ENCODE data around the gene CHCHD10.
A peak's percentile ranks its signal among the peaks of the same experiment; 100 is the strongest.

The CHCHD10 gene

GRCh38 chr22:23793326-23793725 lies 25.6 kb upstream of the CHCHD10 start:
- 0 out of 2 replicates have a peak, but pooled peaks cover 8% of the 10 kb centered on the region for H3K36me3 ChIP-seq (ENCODE audit: insufficient read depth, low read length)
- no peak overlapping the region for H3K9ac ChIP-seq (ENCODE audit: low read depth, low read length)

GRCh38 chr22:23791738-23792645 lies 24.2 kb upstream of the CHCHD10 start:
- H3K4me1 ChIP-seq (ENCODE audit: insufficient read depth, low read length) = peaks cover 7% of the 10 kb centered on the region; the same call in 1 of the 2 replicates
- H3K9ac ChIP-seq (ENCODE audit: low read depth, low read length) = no peak overlapping the region
- 0 out of 2 replicates have a peak, but pooled peaks cover 8% of the 10 kb centered on the region for H3K36me3 ChIP-seq (ENCODE audit: insufficient read depth, low read length)
- no peaks in the 10 kb centered on the region for H3K9me3 ChIP-seq (ENCODE audit: control insufficient read depth, insufficient read depth, low read length)

More at GRCh38 chr22:23793326-23793725, 25.6 kb upstream of the CHCHD10 start:
- Histone ChIP-seq H3K4me1 (ENCODE audit: insufficient read depth, low read length) (peaks cover 7% of the 10 kb centered on the region; the same call in 1 of the 2 replicates), H3K9me3 (ENCODE audit: control insufficient read depth, insufficient read depth, low read length) (no peaks in the 10 kb centered on the region)

GRCh38 chr22:23790819-23791737 lies 23.3 kb upstream of the CHCHD10 start:
- 0 out of 2 replicates have a peak, but pooled peaks cover 6% of the 10 kb centered on the region for H3K36me3 ChIP-seq (ENCODE audit: insufficient read depth, low read length)
- H3K4me1 ChIP-seq (ENCODE audit: insufficient read depth, low read length) = peaks cover 12% of the 10 kb centered on the region; the same call in 1 of the 2 replicates
- no peak overlapping the region for H3K9ac ChIP-seq (ENCODE audit: low read depth, low read length)
- no peaks in the 10 kb centered on the region for H3K9me3 ChIP-seq (ENCODE audit: control insufficient read depth, insufficient read depth, low read length)

- Histone ChIP-seq H3K9me3 (ENCODE audit: control insufficient read depth, insufficient read depth, low read length) (no peaks in the 10 kb centered on the region), H3K36me3 (ENCODE audit: insufficient read depth, low read length) (0 out of 2 replicates have a peak, but pooled peaks cover 6% of the 10 kb centered on the region), H3K4me1 (ENCODE audit: insufficient read depth, low read length) (peaks cover 12% of the 10 kb centered on the region; the same call in 1 of the 2 replicates), H3K9ac (ENCODE audit: low read depth, low read length) (no peak overlapping the region)
Observed at GRCh38 chr22:23789638-23790037, 21.9 kb upstream of the CHCHD10 start.

- H3K9ac ChIP-seq (ENCODE audit: low read depth, low read length) = no peak overlapping the region
- H3K9me3 ChIP-seq (ENCODE audit: control insufficient read depth, insufficient read depth, low read length) = no peaks in the 10 kb centered on the region
- H3K36me3 ChIP-seq (ENCODE audit: insufficient read depth, low read length) = 0 out of 2 replicates have a peak, but pooled peaks cover 6% of the 10 kb centered on the region
- H3K4me1 ChIP-seq (ENCODE audit: insufficient read depth, low read length) = peaks cover 12% of the 10 kb centered on the region; the same call in 1 of the 2 replicates
Observed at GRCh38 chr22:23789121-23789520, 21.3 kb upstream of the CHCHD10 start.

- Histone ChIP-seq H3K36me3 (ENCODE audit: insufficient read depth, low read length) (0 out of 2 replicates have a peak, but pooled peaks cover 6% of the 10 kb centered on the region), H3K9ac (ENCODE audit: low read depth, low read length) (peak overlapping the region; percentile 98), H3K9me3 (ENCODE audit: control insufficient read depth, insufficient read depth, low read length) (no peaks in the 10 kb centered on the region), H3K4me1 (ENCODE audit: insufficient read depth, low read length) (peaks cover 12% of the 10 kb centered on the region; the same call in 1 of the 2 replicates)
Observed at GRCh38 chr22:23787910-23788309, 20.1 kb upstream of the CHCHD10 start.

- 0 out of 2 replicates have a peak, but pooled peaks cover 6% of the 10 kb centered on the region for H3K36me3 ChIP-seq (ENCODE audit: insufficient read depth, low read length)
- H3K9ac ChIP-seq (ENCODE audit: low read depth, low read length) = peak overlapping the region; percentile 98
- H3K4me1 ChIP-seq (ENCODE audit: insufficient read depth, low read length) = peaks cover 12% of the 10 kb centered on the region; the same call in 1 of the 2 replicates
- H3K9me3 ChIP-seq (ENCODE audit: control insufficient read depth, insufficient read depth, low read length) = no peaks in the 10 kb centered on the region
Observed at GRCh38 chr22:23787600-23787896, 19.8 kb upstream of the CHCHD10 start.

GRCh38 chr22:23786752-23787599 lies 19.2 kb upstream of the CHCHD10 start, which contains the start of gene SMARCB1:
Gene SMARCB1, plus strand, starts transcription at chr22:23786966. Its CDS starts 204 bp downstream, at chr22:23787170.
- H3K9ac ChIP-seq (ENCODE audit: low read depth, low read length) = peak within 1 kb of the TSS; percentile 98
- no peaks in the 10 kb centered on the region for H3K9me3 ChIP-seq (ENCODE audit: control insufficient read depth, insufficient read depth, low read length)
- H3K4me1 ChIP-seq (ENCODE audit: insufficient read depth, low read length) = peaks cover 12% of the 10 kb centered on the region
- no peaks in the 10 kb centered on the region for H3K36me3 ChIP-seq (ENCODE audit: insufficient read depth, low read length)

- H3K36me3 ChIP-seq (ENCODE audit: insufficient read depth, low read length) = no peaks in the 10 kb centered on the region
- H3K9me3 ChIP-seq (ENCODE audit: control insufficient read depth, insufficient read depth, low read length) = no peaks in the 10 kb centered on the region
- peaks cover 19% of the 10 kb centered on the region for H3K4me1 ChIP-seq (ENCODE audit: insufficient read depth, low read length)
- H3K9ac ChIP-seq (ENCODE audit: low read depth, low read length) = peak overlapping the region; percentile 98
Observed at GRCh38 chr22:23786261-23786710, 18.5 kb upstream of the CHCHD10 start.

GRCh38 chr22:23784215-23784732 lies 16.5 kb upstream of the CHCHD10 start:
- Histone ChIP-seq H3K36me3 (ENCODE audit: insufficient read depth, low read length) (no peaks in the 10 kb centered on the region), H3K9me3 (ENCODE audit: control insufficient read depth, insufficient read depth, low read length) (no peaks in the 10 kb centered on the region), H3K9ac (ENCODE audit: low read depth, low read length) (no peak overlapping the region), H3K4me1 (ENCODE audit: insufficient read depth, low read length) (peaks cover 19% of the 10 kb centered on the region)

GRCh38 chr22:23783265-23784150 lies 15.7 kb upstream of the CHCHD10 start:
- Histone ChIP-seq H3K4me1 (ENCODE audit: insufficient read depth, low read length) (peaks cover 16% of the 10 kb centered on the region; the same call in 1 of the 2 replicates), H3K9me3 (ENCODE audit: control insufficient read depth, insufficient read depth, low read length) (no peaks in the 10 kb centered on the region), H3K9ac (ENCODE audit: low read depth, low read length) (no peak overlapping the region), H3K36me3 (ENCODE audit: insufficient read depth, low read length) (no peaks in the 10 kb centered on the region)

GRCh38 chr22:23782703-23783102 lies 14.9 kb upstream of the CHCHD10 start:
- no peaks in the 10 kb centered on the region for H3K36me3 ChIP-seq (ENCODE audit: insufficient read depth, low read length)
- no peak overlapping the region for H3K9ac ChIP-seq (ENCODE audit: low read depth, low read length)
- H3K9me3 ChIP-seq (ENCODE audit: control insufficient read depth, insufficient read depth, low read length) = no peaks in the 10 kb centered on the region
- peaks cover 16% of the 10 kb centered on the region; the same call in 1 of the 2 replicates for H3K4me1 ChIP-seq (ENCODE audit: insufficient read depth, low read length)
